Endothelial cell of umbilical vein (primary cell): ENCODE data around the gene SCGN.

ENCODE experiments used
- EZH2 ChIP-seq: IDR thresholded peaks from 2 replicates; pipeline ENCODE4 v1.6.1; 2012; ENCODE audit warnings: borderline replicate concordance, low read depth, mild to moderate bottlenecking, moderate library complexity, low read length, inconsistent platforms; ENCODE audit not compliant: severe bottlenecking
- GATA2 ChIP-seq: IDR thresholded peaks from 2 replicates; pipeline ENCODE4 v1.7.0; 2011; ENCODE audit warnings: low read depth, mild to moderate bottlenecking, moderate library complexity, mixed read lengths, low read length; ENCODE audit not compliant: insufficient read length, insufficient read depth
- POLR2A ChIP-seq: IDR thresholded peaks from 2 replicates; pipeline ENCODE4 v1.6.1; 2012; ENCODE audit warnings: low read depth, mild to moderate bottlenecking, control low read depth, low read length
- TF ChIP-seq, protein P1 (sequence below), 2 donors: IDR thresholded peaks; 1 replicate in 1 of 2; 2 replicates in 1 of 2; pipeline ENCODE4 v1.5.1; 2011; ENCODE audit warnings: low read length in 2 of 2, mild to moderate bottlenecking in 2 of 2, moderate library complexity in 2 of 2, control low read depth in 1 of 2, inconsistent platforms in 1 of 2, low read depth in 1 of 2; ENCODE audit not compliant: insufficient read depth in 1 of 2; ENCODE audit errors: extremely low read depth in 1 of 2
- TF ChIP-seq, protein P2 (sequence below): IDR thresholded peaks from 2 replicates; pipeline ENCODE4 v1.6.1; 2011; ENCODE audit not compliant: insufficient read depth, insufficient read length

DNA sequence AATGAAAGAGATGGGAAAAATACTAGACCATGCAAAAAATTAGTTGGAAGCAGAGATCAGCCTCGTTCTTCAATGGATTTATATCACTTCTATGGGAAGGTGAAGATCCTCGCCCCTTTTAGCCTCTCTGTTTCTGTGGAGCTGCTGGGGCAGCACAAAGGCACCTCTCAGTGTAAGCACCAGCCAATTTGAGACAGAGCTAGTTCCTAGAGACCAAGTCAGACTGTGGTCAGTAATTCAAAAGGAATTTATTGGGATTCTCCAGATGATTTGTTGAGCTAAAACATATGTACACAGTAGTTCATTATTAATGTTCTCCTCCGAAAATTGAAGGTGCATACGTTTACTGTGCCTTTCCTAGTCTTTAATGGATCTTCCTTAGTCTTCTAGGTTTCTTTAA is 42.4 kb downstream of the SCGN start:
- TF ChIP-seq, protein P1, sequence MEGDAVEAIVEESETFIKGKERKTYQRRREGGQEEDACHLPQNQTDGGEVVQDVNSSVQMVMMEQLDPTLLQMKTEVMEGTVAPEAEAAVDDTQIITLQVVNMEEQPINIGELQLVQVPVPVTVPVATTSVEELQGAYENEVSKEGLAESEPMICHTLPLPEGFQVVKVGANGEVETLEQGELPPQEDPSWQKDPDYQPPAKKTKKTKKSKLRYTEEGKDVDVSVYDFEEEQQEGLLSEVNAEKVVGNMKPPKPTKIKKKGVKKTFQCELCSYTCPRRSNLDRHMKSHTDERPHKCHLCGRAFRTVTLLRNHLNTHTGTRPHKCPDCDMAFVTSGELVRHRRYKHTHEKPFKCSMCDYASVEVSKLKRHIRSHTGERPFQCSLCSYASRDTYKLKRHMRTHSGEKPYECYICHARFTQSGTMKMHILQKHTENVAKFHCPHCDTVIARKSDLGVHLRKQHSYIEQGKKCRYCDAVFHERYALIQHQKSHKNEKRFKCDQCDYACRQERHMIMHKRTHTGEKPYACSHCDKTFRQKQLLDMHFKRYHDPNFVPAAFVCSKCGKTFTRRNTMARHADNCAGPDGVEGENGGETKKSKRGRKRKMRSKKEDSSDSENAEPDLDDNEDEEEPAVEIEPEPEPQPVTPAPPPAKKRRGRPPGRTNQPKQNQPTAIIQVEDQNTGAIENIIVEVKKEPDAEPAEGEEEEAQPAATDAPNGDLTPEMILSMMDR (IDR thresholded peaks at IDR 0.05; ENCODE audit: extremely low read depth in 1 of 2, insufficient read depth in 1 of 2, low read depth in 1 of 2, low read length in 2 of 2): no peak
- TF ChIP-seq, protein P2, sequence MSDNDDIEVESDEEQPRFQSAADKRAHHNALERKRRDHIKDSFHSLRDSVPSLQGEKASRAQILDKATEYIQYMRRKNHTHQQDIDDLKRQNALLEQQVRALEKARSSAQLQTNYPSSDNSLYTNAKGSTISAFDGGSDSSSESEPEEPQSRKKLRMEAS: no peak
- TF ChIP-seq POLR2A (no peak), EZH2 (no peak), GATA2 (no peak)
